Progenitor cell of endocrine pancreas (in vitro differentiated cells): ENCODE measurements around the gene CENPP. TPM values are rescaled to one million over a fixed set of nuclear protein-coding genes. Genes with fewer than 3 reads are reported as not detected.

Experiments used
- DNase-seq: peaks from one replicate; pipeline ENCODE4 v3.0.0; 2021; ENCODE audit warnings: low spot score; ENCODE audit not compliant: unreplicated experiment
- H3K27ac Mint-ChIP-seq: 2 replicates; pipeline ENCODE4 v1.8.0; 2021; ENCODE audit warnings: mild to moderate bottlenecking, moderate library complexity, mixed read lengths
- H3K27me3 Mint-ChIP-seq: 2 replicates; pipeline ENCODE4 v1.8.0; 2021; ENCODE audit warnings: mixed read lengths
- H3K36me3 Mint-ChIP-seq: 2 replicates; pipeline ENCODE4 v1.8.0; 2022; ENCODE audit warnings: mixed read lengths; ENCODE audit not compliant: insufficient read depth
- H3K4me1 Mint-ChIP-seq: 2 replicates; pipeline ENCODE4 v1.8.0; 2021; ENCODE audit warnings: low read depth, mixed read lengths
- H3K4me3 Mint-ChIP-seq: 2 replicates; pipeline ENCODE4 v1.8.0; 2021; ENCODE audit warnings: low read depth, mild to moderate bottlenecking, moderate library complexity, mixed read lengths
- H3K9me3 Mint-ChIP-seq: 2 replicates; pipeline ENCODE4 v1.8.0; 2021; ENCODE audit warnings: low read depth, mixed read lengths
- total RNA-seq: library from RNA; stranded (reverse); gene quantifications from 2 replicates; pipeline ENCODE4 v1.2.1, GENCODE V29; 2021
- TF ChIP-seq, protein P1 (sequence below): fragments of 200-600 bp; sonication (generic); IDR thresholded peaks from one replicate; pipeline ENCODE4 v1.5.0; 2021; ENCODE audit warnings: antibody characterized with exemption, mild to moderate bottlenecking; ENCODE audit not compliant: unreplicated experiment

The CENPP gene
- total RNA-seq, 1 donor from 2014 or later = 5.0 TPM

DNA sequence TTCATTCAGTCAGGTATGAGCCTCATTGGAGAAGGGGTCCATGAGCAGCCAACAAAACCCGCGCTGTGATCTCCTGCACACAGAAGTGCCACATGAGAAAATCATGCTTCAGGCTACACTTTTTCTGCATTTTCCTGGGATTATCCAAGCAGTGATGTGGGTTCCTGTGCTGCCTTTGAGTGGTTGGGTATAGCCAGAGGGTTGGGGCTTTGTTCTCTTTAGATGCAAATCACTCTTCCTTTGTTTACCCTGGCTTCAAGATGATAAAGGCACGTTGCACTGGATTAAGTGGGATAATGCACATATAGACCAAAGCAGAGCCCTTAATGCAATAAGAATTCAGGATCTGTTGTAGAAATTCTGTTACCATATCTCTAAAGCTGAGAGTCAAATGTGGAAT is 191.3 kb downstream of the CENPP start:
- Mint-ChIP-seq H3K27me3 (no peaks in the 10 kb centered on the region), H3K4me3 (no peak overlapping the region), H3K36me3 (no peaks in the 10 kb centered on the region), H3K27ac (no peak overlapping the region), H3K9me3 (no peaks in the 10 kb centered on the region), H3K4me1 (peaks cover 3% of the 10 kb centered on the region)
- TF ChIP-seq, protein P1, sequence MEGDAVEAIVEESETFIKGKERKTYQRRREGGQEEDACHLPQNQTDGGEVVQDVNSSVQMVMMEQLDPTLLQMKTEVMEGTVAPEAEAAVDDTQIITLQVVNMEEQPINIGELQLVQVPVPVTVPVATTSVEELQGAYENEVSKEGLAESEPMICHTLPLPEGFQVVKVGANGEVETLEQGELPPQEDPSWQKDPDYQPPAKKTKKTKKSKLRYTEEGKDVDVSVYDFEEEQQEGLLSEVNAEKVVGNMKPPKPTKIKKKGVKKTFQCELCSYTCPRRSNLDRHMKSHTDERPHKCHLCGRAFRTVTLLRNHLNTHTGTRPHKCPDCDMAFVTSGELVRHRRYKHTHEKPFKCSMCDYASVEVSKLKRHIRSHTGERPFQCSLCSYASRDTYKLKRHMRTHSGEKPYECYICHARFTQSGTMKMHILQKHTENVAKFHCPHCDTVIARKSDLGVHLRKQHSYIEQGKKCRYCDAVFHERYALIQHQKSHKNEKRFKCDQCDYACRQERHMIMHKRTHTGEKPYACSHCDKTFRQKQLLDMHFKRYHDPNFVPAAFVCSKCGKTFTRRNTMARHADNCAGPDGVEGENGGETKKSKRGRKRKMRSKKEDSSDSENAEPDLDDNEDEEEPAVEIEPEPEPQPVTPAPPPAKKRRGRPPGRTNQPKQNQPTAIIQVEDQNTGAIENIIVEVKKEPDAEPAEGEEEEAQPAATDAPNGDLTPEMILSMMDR = no peak
- DNase-seq = no peak

DNA sequence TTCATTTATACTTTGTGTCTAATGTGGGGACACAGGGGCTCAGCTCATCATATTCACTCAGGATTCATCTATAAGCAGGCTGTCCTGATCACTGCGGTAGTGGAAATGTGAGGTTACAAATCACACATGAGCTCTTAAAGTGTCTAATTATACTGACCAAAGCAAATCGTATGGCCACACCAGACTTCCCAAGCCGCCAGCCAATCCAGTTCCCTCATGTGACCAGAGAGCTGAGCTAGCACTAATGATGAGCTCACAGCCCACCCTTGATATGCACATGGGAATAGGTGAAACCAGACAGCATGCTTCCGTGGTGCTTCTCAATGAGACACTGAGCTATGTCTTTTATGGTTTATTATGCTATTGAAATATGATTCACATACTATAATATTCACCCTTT is 192.4 kb downstream of the CENPP start:
- TF ChIP-seq, protein P1 = no peak
- no peak for DNase-seq
- H3K4me1 Mint-ChIP-seq = peaks cover 3% of the 10 kb centered on the region
- H3K4me3 Mint-ChIP-seq = no peak overlapping the region
- H3K27me3 Mint-ChIP-seq = no peaks in the 10 kb centered on the region
- H3K36me3 Mint-ChIP-seq = no peaks in the 10 kb centered on the region
- H3K27ac Mint-ChIP-seq = no peak overlapping the region
- no peaks in the 10 kb centered on the region for H3K9me3 Mint-ChIP-seq

DNA sequence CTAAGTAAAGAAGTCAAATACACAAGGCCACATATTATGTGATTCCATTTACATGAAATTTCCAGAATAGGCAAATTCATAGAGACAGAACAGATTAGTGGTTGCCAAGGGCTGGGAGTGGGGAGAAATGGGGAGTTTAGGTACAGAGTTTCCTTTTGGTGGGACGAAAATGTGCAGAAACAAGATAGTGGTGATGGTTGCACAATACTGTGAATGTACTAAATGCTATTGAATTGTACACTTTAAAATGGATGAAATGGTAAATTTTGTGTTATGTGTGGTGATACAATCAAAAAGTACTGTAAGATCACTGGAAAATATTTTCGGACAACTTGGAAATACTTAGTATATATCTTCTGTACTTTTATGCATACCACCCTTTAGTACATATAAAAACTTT is 195.1 kb downstream of the CENPP start:
- Mint-ChIP-seq H3K4me1 (peaks cover 6% of the 10 kb centered on the region), H3K36me3 (no peaks in the 10 kb centered on the region), H3K4me3 (no peak overlapping the region), H3K27ac (no peak overlapping the region), H3K9me3 (no peaks in the 10 kb centered on the region), H3K27me3 (no peaks in the 10 kb centered on the region)
- no peak for DNase-seq
- TF ChIP-seq, protein P1 = no peak

DNA sequence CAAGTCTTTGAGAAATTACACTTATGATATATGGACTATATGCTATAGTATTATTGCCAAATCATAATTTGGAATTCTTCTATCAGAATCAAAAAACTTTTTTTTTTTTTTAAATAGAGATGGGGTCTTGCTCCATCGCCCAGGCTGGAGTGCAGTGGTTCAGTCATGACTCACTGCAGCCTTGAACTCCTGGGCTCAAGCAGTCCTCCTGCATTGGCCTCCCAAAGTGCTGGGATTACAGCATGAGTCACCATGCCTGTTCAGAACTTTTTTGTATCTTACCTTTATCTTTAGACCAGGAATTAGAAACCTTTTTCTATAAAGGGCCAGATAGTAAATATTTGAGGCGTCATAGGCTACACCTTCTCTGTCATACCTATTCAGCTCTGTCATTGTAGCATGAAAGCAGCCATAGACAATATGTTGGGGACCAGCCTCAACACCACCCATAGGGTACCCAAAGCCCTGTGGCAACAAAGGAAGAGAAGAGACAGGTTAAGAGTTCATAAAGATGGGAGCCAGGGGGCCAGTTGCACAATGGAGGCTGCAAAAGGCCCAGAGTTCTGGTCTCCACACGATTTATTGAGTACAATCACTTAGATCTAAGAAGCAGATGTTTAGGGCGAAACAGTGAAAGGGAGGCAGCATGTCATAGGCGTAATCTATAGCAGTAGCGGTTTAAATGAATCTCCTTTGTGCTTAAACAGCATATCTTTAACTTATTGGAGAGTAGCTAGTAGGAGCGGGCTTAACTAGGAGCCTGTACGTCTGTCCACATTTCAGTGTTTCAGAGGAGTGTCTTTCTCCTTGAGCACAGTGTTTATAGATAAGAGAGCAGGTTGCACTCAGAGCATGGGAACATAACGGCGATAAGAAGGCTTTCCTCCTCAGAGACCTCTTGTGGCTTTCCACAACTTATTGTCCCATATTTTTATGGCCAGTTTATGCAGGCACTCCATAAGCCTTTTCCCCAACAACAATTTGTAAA is 197.5 kb downstream of the CENPP start:
- H3K27ac Mint-ChIP-seq = no peak overlapping the region
- TF ChIP-seq, protein P1 = no peak
- no peaks in the 10 kb centered on the region for H3K36me3 Mint-ChIP-seq
- H3K27me3 Mint-ChIP-seq = no peaks in the 10 kb centered on the region
- DNase-seq = no peak
- H3K9me3 Mint-ChIP-seq = no peaks in the 10 kb centered on the region
- H3K4me3 Mint-ChIP-seq = no peak overlapping the region
- peaks cover 3% of the 10 kb centered on the region for H3K4me1 Mint-ChIP-seq

DNA sequence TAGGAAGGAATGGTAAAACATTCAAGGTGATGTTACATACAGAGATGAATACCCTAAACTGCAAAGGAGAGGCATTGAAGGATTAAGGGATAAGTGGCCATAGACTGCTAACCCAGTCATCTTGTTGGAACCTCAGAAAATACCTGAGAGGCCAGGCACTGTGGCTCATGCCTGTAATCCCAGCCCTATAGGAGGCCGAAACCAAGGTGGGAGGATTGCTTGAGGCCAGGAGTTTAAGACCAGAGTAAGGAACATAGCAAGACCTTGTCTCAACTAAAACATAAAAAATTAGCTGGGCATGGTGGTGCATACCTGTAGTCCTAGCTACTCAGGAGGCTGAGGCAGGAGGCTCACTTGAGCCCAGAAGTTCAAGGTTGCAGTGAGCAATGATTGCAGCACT is 199.1 kb downstream of the CENPP start:
- DNase-seq = no peak
- TF ChIP-seq, protein P1 = no peak
- no peaks in the 10 kb centered on the region for H3K36me3 Mint-ChIP-seq
- no peaks in the 10 kb centered on the region for H3K27me3 Mint-ChIP-seq
- no peak overlapping the region for H3K4me3 Mint-ChIP-seq
- H3K4me1 Mint-ChIP-seq = peaks cover 3% of the 10 kb centered on the region
- H3K27ac Mint-ChIP-seq = no peak overlapping the region
- H3K9me3 Mint-ChIP-seq = no peaks in the 10 kb centered on the region
